ENCODE data around the gene PSAT1.

- TF ChIP-seq MXI1 (IDR thresholded peaks at IDR 0.05; ENCODE audit: borderline replicate concordance, low read depth, low read length) (no peak), ZNF274 (CRISPR knock-in tag; IDR thresholded peaks at IDR 0.05) (no peak), SOX5 (CRISPR knock-in tag; IDR thresholded peaks at IDR 0.05; ENCODE audit: borderline replicate concordance) (no peak), GABPA (IDR thresholded peaks at IDR 0.05; ENCODE audit: low read depth, low read length) (no peak), GABPA (CRISPR knock-in tag; IDR thresholded peaks at IDR 0.05; ENCODE audit: low read depth) (no peak), ZBTB1 (CRISPR knock-in tag; IDR thresholded peaks at IDR 0.05; ENCODE audit: borderline replicate concordance) (no peak), BHLHE40 (IDR thresholded peaks at IDR 0.05; ENCODE audit: low read length) (no peak)
- TF ChIP-seq, protein P1, sequence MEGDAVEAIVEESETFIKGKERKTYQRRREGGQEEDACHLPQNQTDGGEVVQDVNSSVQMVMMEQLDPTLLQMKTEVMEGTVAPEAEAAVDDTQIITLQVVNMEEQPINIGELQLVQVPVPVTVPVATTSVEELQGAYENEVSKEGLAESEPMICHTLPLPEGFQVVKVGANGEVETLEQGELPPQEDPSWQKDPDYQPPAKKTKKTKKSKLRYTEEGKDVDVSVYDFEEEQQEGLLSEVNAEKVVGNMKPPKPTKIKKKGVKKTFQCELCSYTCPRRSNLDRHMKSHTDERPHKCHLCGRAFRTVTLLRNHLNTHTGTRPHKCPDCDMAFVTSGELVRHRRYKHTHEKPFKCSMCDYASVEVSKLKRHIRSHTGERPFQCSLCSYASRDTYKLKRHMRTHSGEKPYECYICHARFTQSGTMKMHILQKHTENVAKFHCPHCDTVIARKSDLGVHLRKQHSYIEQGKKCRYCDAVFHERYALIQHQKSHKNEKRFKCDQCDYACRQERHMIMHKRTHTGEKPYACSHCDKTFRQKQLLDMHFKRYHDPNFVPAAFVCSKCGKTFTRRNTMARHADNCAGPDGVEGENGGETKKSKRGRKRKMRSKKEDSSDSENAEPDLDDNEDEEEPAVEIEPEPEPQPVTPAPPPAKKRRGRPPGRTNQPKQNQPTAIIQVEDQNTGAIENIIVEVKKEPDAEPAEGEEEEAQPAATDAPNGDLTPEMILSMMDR (CRISPR knock-in tag; IDR thresholded peaks at IDR 0.05), result no peak
- TF ChIP-seq, protein P2, sequence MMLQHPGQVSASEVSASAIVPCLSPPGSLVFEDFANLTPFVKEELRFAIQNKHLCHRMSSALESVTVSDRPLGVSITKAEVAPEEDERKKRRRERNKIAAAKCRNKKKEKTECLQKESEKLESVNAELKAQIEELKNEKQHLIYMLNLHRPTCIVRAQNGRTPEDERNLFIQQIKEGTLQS (CRISPR knock-in tag; IDR thresholded peaks at IDR 0.05), result no peak
- TF ChIP-seq, protein P3, sequence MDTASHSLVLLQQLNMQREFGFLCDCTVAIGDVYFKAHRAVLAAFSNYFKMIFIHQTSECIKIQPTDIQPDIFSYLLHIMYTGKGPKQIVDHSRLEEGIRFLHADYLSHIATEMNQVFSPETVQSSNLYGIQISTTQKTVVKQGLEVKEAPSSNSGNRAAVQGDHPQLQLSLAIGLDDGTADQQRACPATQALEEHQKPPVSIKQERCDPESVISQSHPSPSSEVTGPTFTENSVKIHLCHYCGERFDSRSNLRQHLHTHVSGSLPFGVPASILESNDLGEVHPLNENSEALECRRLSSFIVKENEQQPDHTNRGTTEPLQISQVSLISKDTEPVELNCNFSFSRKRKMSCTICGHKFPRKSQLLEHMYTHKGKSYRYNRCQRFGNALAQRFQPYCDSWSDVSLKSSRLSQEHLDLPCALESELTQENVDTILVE (CRISPR knock-in tag; IDR thresholded peaks at IDR 0.05), result no peak
Observed at GRCh38 chr9:78370991-78371390, 74.1 kb downstream of the PSAT1 start.

Measured in HepG2 (cell line).